Neutrophil (primary cell): ENCODE measurements around the gene MEX3A.
"Not testable (repeated sequence)": the region's sequence is repeated elsewhere in the genome, so short reads cannot be mapped to it uniquely, and the experiment has no call there.

Experiments
- H3K27ac ChIP-seq: fragments of 200-600 bp; sonication (generic); 2 replicates; pipeline ENCODE4 v1.5.1; 2016; ENCODE audit warnings: mild to moderate bottlenecking, moderate library complexity
- H3K27me3 ChIP-seq: fragments of 200-600 bp; sonication (generic); 2 replicates; pipeline ENCODE4 v1.6.0; 2016; ENCODE audit warnings: mild to moderate bottlenecking
- H3K36me3 ChIP-seq: fragments of 200-600 bp; sonication (generic); 2 replicates; pipeline ENCODE4 v1.5.1; 2017
- H3K4me1 ChIP-seq, 2 experiments: fragments of 200-600 bp in 1 of 2; sonication (generic) in 1 of 2; 1 replicate in 1 of 2; 2 replicates in 1 of 2; pipeline versions ENCODE4 v1.5.1 to v1.6.1; 2013 to 2016; ENCODE audit warnings: low read depth in 1 of 2, low read length in 1 of 2, mild to moderate bottlenecking in 1 of 2, moderate library complexity in 1 of 2; ENCODE audit not compliant: control insufficient read depth in 1 of 2, insufficient read depth in 1 of 2
- H3K4me3 ChIP-seq, 2 experiments: fragments of 200-600 bp in 1 of 2; sonication (generic) in 1 of 2; 1 replicate in 1 of 2; 2 replicates in 1 of 2; pipeline ENCODE4 v1.5.1; 2013 to 2016; ENCODE audit warnings: low read depth in 1 of 2, low read length in 1 of 2, mild to moderate bottlenecking in 1 of 2, moderate library complexity in 1 of 2
- H3K9me3 ChIP-seq: fragments of 200-600 bp; sonication (generic); 2 replicates; pipeline ENCODE4 v1.5.1; 2016
- CTCF ChIP-seq: fragments of 200-600 bp; sonication (generic); IDR thresholded peaks from 2 replicates; pipeline ENCODE4 v1.5.1; 2016; ENCODE audit warnings: antibody characterized with exemption

The MEX3A gene

GRCh38 chr1:156123356-156124196 is 41.3 kb upstream of the MEX3A start:
- no peaks in the 10 kb centered on the region for H3K9me3 ChIP-seq
- H3K36me3 ChIP-seq, result no peaks in the 10 kb centered on the region
- no peaks in the 10 kb centered on the region for H3K4me1 ChIP-seq
- H3K27me3 ChIP-seq, result peaks cover 82% of the 10 kb centered on the region
- no peak overlapping the region for H3K27ac ChIP-seq
- no peak for TF ChIP-seq CTCF
- H3K4me3 ChIP-seq, result no peak overlapping the region

GRCh38 chr1:156122519-156123355 is 40.5 kb upstream of the MEX3A start:
- Histone ChIP-seq H3K4me1 (no peaks in the 10 kb centered on the region), H3K4me3 (no peak overlapping the region), H3K36me3 (no peaks in the 10 kb centered on the region), H3K9me3 (no peaks in the 10 kb centered on the region), H3K27ac (no peak overlapping the region), H3K27me3 (peaks cover 81% of the 10 kb centered on the region)
- TF ChIP-seq CTCF, result no peak

GRCh38 chr1:156122086-156122485 is 39.8 kb upstream of the MEX3A start:
- no peak overlapping the region for H3K4me3 ChIP-seq
- no peak overlapping the region for H3K27ac ChIP-seq
- H3K36me3 ChIP-seq, result no peaks in the 10 kb centered on the region
- peaks cover 84% of the 10 kb centered on the region for H3K27me3 ChIP-seq
- TF ChIP-seq CTCF, result no peak
- no peaks in the 10 kb centered on the region for H3K4me1 ChIP-seq
- no peaks in the 10 kb centered on the region for H3K9me3 ChIP-seq

- H3K4me1 ChIP-seq, result no peaks in the 10 kb centered on the region
- no peaks in the 10 kb centered on the region for H3K36me3 ChIP-seq
- H3K27ac ChIP-seq, result no peak overlapping the region
- H3K27me3 ChIP-seq, result peaks cover 83% of the 10 kb centered on the region
- no peaks in the 10 kb centered on the region for H3K9me3 ChIP-seq
- no peak overlapping the region for H3K4me3 ChIP-seq
- TF ChIP-seq CTCF, result no peak
These were observed 39.2 kb upstream of the MEX3A start for GRCh38 chr1:156121457-156121856.

- H3K9me3 ChIP-seq, H3K27ac ChIP-seq, H3K36me3 ChIP-seq, H3K4me3 ChIP-seq, H3K4me1 ChIP-seq: not testable (repeated sequence)
- H3K27me3 ChIP-seq, result peaks cover 83% of the 10 kb centered on the region
These were observed 38.7 kb upstream of the MEX3A start for GRCh38 chr1:156121005-156121404.

- no peak for TF ChIP-seq CTCF
- Histone ChIP-seq H3K27ac (no peak overlapping the region), H3K4me1 (peaks cover 7 to 9% of the 10 kb centered on the region in 2 experiments), H3K4me3 (no peak overlapping the region), H3K9me3 (no peaks in the 10 kb centered on the region), H3K27me3 (peaks cover 83% of the 10 kb centered on the region), H3K36me3 (no peaks in the 10 kb centered on the region)
These were observed 38.1 kb upstream of the MEX3A start for GRCh38 chr1:156120318-156120717.
